Mesenchymal stem cell (in vitro differentiated cells and primary cell): ENCODE data around the gene MAPK4.
"Not testable (repeated sequence)": the region's sequence is repeated elsewhere in the genome, so short reads cannot be mapped to it uniquely, and the experiment has no call there.

Experiments used
- DNase-seq: peaks from one replicate; pipeline ENCODE4 v3.0.0-alpha.2; 2013
- H2AFZ ChIP-seq: one replicate; pipeline ENCODE4 v1.6.1; 2013; ENCODE audit warnings: low read depth, mild to moderate bottlenecking, control low read depth, inconsistent platforms, low read length, moderate library complexity
- H2AK5ac ChIP-seq: 2 replicates; pipeline ENCODE4 v1.6.1; 2013; ENCODE audit warnings: low read length, moderate library complexity, mild to moderate bottlenecking, inconsistent platforms; ENCODE audit not compliant: severe bottlenecking
- H2BK120ac ChIP-seq: one replicate; pipeline ENCODE4 v1.6.1; 2013; ENCODE audit warnings: low read depth, mild to moderate bottlenecking, inconsistent platforms, low read length, moderate library complexity
- H2BK12ac ChIP-seq, 2 experiments: one replicate each; pipeline ENCODE4 v1.6.1; 2013; ENCODE audit warnings: inconsistent platforms in 2 of 2, low read length in 2 of 2, mild to moderate bottlenecking in 2 of 2, moderate library complexity in 2 of 2, control low read depth in 1 of 2
- H2BK15ac ChIP-seq: one replicate; pipeline ENCODE4 v1.6.1; 2013; ENCODE audit warnings: mild to moderate bottlenecking, low read depth, inconsistent platforms; ENCODE audit not compliant: poor library complexity, severe bottlenecking
- H2BK5ac ChIP-seq: 2 replicates; pipeline ENCODE4 v1.6.1; 2013; ENCODE audit warnings: low read depth, mild to moderate bottlenecking, low read length, control low read depth, inconsistent platforms; ENCODE audit not compliant: poor library complexity, severe bottlenecking
- H3K14ac ChIP-seq, 2 experiments: one replicate each; pipeline ENCODE4 v1.6.1; 2013; ENCODE audit warnings: inconsistent platforms in 2 of 2, low read length in 2 of 2, control low read depth in 1 of 2, mild to moderate bottlenecking in 1 of 2, moderate library complexity in 1 of 2
- H3K18ac ChIP-seq, 2 experiments: one replicate each; pipeline ENCODE4 v1.6.1; 2013; ENCODE audit warnings: inconsistent platforms in 2 of 2, low read length in 2 of 2, control low read depth in 1 of 2, low read depth in 1 of 2, mild to moderate bottlenecking in 1 of 2
- H3K23ac ChIP-seq, 2 experiments: one replicate each; pipeline ENCODE4 v1.6.1; 2013; ENCODE audit warnings: inconsistent platforms in 2 of 2, low read length in 2 of 2, mild to moderate bottlenecking in 2 of 2, moderate library complexity in 2 of 2, control low read depth in 1 of 2
- H3K27ac ChIP-seq: 2 replicates; pipeline ENCODE4 v1.5.1; 2013; ENCODE audit warnings: mild to moderate bottlenecking, moderate library complexity, low read length, control low read depth, inconsistent platforms; ENCODE audit not compliant: poor library complexity, severe bottlenecking
- H3K27me3 ChIP-seq, 2 experiments: 2 replicates each; pipeline versions ENCODE4 v1.6.1 to v1.7.0; 2013; ENCODE audit warnings: low read length in 2 of 2, mild to moderate bottlenecking in 2 of 2, moderate library complexity in 2 of 2, control low read depth in 1 of 2, inconsistent platforms in 1 of 2; ENCODE audit not compliant: control insufficient read depth in 1 of 2, insufficient read depth in 1 of 2
- H3K36me3 ChIP-seq, 2 experiments: 2 replicates each; pipeline versions ENCODE4 v1.6.1 to v1.7.0; 2013; ENCODE audit warnings: low read length in 2 of 2, control low read depth in 1 of 2, inconsistent platforms in 1 of 2, low read depth in 1 of 2, mild to moderate bottlenecking in 1 of 2; ENCODE audit not compliant: insufficient read depth in 2 of 2, control insufficient read depth in 1 of 2
- H3K4ac ChIP-seq, 2 experiments: one replicate each; pipeline ENCODE4 v1.6.1; 2013; ENCODE audit warnings: inconsistent platforms in 2 of 2, low read length in 2 of 2, mild to moderate bottlenecking in 2 of 2, moderate library complexity in 2 of 2, control low read depth in 1 of 2, low read depth in 1 of 2
- H3K4me1 ChIP-seq: 2 replicates; pipeline ENCODE4 v1.6.1; 2013; ENCODE audit warnings: low read depth, low read length, control low read depth; ENCODE audit not compliant: control insufficient read depth, insufficient read depth
- H3K4me2 ChIP-seq: 2 replicates; pipeline ENCODE4 v1.6.1; 2013; ENCODE audit warnings: low read length, mild to moderate bottlenecking, inconsistent platforms; ENCODE audit not compliant: poor library complexity, severe bottlenecking
- H3K4me3 ChIP-seq, 2 experiments: 2 replicates each; pipeline versions ENCODE4 v1.5.1 to v1.7.0; 2013; ENCODE audit warnings: low read length in 2 of 2, mild to moderate bottlenecking in 2 of 2, control low read depth in 1 of 2, low read depth in 1 of 2; ENCODE audit not compliant: insufficient read depth in 1 of 2
- H3K79me1 ChIP-seq: replicated peaks from 2 replicates; pipeline ENCODE4 v1.6.1; 2013; ENCODE audit warnings: mild to moderate bottlenecking, control low read depth, low read length, inconsistent platforms; ENCODE audit not compliant: poor library complexity, severe bottlenecking
- H3K9ac ChIP-seq: 2 replicates; pipeline ENCODE4 v1.7.0; 2013; ENCODE audit warnings: mild to moderate bottlenecking, low read length, moderate library complexity
- H3K9me3 ChIP-seq: 2 replicates; pipeline ENCODE4 v1.7.0; 2013; ENCODE audit warnings: mild to moderate bottlenecking, low read length; ENCODE audit not compliant: control insufficient read depth
- H4K8ac ChIP-seq: one replicate; pipeline ENCODE4 v1.6.1; 2013; ENCODE audit warnings: inconsistent platforms, mild to moderate bottlenecking, low read length, moderate library complexity
- H4K91ac ChIP-seq: one replicate; pipeline ENCODE4 v1.6.1; 2013; ENCODE audit warnings: mild to moderate bottlenecking, low read length, inconsistent platforms
- WGBS: methylation state at CpG from one replicate; pipeline ENCODE4 v1.1.7; 2013; ENCODE audit warnings: mixed read lengths; 5-methylcytosine and 5-hydroxymethylcytosine counted together

The MAPK4 gene

DNA sequence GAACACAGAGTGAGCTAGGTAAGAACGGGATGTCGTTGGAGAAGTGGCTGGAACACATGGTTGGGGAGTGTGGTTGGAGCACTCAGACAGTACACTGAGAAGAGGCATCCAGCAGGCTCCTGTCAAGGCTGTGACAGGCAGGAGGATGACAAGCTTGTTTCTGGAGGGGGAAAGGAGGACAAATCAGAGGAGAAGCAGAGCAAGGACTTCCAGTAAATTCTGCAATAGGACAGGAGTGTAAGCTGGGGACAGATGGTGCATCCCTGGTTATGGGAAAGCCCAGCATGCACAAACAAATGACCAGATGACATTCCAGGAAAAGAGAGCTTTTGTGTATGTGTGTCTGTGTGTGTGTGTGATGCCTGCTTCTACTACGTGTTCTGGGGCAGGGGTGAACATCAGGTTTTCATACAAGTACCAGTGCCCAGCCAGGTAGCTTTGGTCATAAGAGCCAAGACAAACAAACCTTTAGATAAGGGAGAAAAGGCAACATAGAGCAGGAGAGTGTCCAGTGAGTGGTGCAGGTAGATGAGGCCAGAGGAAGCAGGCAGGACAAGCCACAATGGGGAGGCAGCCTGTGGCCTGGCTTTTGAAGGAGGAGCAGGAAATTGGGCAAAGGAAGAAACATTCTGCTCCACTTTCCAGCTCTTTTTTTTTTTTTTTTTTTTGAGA is 32.1 kb upstream of the MAPK4 start:
- H2BK120ac ChIP-seq = no peak overlapping the region
- H2BK12ac ChIP-seq = no peak overlapping the region
- DNase-seq = no peak
- no peak overlapping the region for H2BK15ac ChIP-seq
- 81% methylated on average over 3 of the region's 3 CpGs for WGBS
- no peak overlapping the region for H3K27ac ChIP-seq
- H3K36me3 ChIP-seq = no peaks in the 10 kb centered on the region
- no peak overlapping the region for H3K9ac ChIP-seq
- H3K4me2 ChIP-seq = no peak overlapping the region
- peaks cover 12% of the 10 kb centered on the region for H3K9me3 ChIP-seq
- H3K4me3 ChIP-seq = no peak overlapping the region
- H2AFZ ChIP-seq = no peak overlapping the region
- H2BK5ac ChIP-seq = no peak overlapping the region
- no peak overlapping the region for H4K8ac ChIP-seq
- H2AK5ac ChIP-seq = no peak overlapping the region
- no peaks in the 10 kb centered on the region for H3K27me3 ChIP-seq
- H3K4ac ChIP-seq = no peak overlapping the region
- H3K23ac ChIP-seq = no peak overlapping the region
- H3K14ac ChIP-seq = no peak overlapping the region
- no peaks in the 10 kb centered on the region for H3K4me1 ChIP-seq
- no peak overlapping the region for H4K91ac ChIP-seq
- H3K79me1 ChIP-seq = no peaks in the 10 kb centered on the region
- H3K18ac ChIP-seq = no peak overlapping the region

DNA sequence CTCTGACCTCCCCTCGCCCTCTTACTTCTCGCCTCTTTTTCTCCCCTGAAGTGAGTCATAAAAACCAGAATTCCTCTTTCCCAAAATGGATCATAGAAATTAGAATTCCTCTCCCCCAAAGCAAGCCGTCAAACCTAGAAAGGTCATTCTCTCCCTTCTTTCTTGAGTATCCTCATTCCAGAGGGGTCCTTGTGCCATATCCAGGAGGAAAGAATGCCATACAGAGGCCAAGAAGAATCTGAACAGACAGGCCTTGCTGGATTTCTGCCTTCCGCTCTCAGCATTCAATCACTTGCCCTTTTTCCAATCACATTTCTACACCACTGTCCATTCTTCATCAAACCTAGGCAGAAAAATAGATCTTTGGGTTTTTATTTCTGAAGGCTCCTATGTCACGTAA is 31.1 kb upstream of the MAPK4 start:
- no peak overlapping the region for H3K14ac ChIP-seq
- no peak overlapping the region for H2BK12ac ChIP-seq
- H2AFZ ChIP-seq = no peak overlapping the region
- no peak overlapping the region for H3K18ac ChIP-seq
- no peak overlapping the region for H2BK5ac ChIP-seq
- no peak overlapping the region for H2BK120ac ChIP-seq
- H3K9ac ChIP-seq = no peak overlapping the region
- no peak overlapping the region for H3K27ac ChIP-seq
- H3K27me3 ChIP-seq = no peaks in the 10 kb centered on the region
- H3K79me1 ChIP-seq = no peaks in the 10 kb centered on the region
- H3K23ac ChIP-seq = no peak overlapping the region
- no peak overlapping the region for H4K91ac ChIP-seq
- H4K8ac ChIP-seq = no peak overlapping the region
- no peaks in the 10 kb centered on the region for H3K36me3 ChIP-seq
- H3K4ac ChIP-seq = no peak overlapping the region
- H2BK15ac ChIP-seq = no peak overlapping the region
- WGBS = 76% methylated on average over 4 of the region's 5 CpGs
- H3K4me1 ChIP-seq = no peaks in the 10 kb centered on the region
- no peak overlapping the region for H3K4me2 ChIP-seq
- H2AK5ac ChIP-seq = no peak overlapping the region
- H3K9me3 ChIP-seq = peaks cover 23% of the 10 kb centered on the region
- H3K4me3 ChIP-seq = no peak overlapping the region
- DNase-seq = no peak

DNA sequence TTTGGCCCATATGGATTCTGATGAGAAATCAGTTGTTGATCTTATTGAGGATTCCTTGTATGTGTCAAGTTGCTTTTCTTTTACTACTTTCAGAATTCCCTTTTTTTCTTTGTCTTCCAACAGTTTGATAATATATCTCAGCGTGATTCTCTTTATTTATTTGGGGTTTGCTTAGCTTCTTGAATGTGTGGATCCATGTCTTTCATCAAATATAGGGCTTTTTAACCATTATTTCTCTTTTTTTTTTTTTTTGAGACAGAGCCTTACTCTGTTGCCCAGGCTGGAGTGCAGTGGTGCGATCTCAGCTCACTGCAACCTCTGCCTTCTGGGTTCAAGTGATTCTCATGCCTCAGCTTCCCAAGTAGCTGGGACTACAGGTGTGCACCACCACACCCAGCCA is 26.1 kb upstream of the MAPK4 start:
- 38% methylated on average over 1 of the region's 2 CpGs for WGBS
- H3K18ac ChIP-seq = not testable (repeated sequence)

DNA sequence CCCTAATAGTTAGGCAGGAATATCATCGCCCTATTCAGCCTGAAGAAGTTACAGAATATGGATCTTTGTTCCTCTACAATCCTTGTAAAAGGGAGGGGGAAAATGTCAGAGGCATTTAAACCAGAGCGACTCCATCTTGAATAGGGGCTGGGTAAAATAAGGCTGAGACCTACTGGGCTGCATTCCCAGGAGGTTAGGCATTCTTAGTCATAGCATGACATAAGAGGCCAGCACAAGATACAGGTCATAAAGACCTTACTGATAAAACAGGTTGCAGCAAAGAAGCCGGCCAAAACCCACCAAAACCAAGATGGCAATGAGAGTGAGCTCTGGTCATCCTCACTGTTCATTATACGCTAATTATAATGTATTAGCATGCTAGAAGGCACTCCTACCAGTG is 15.4 kb upstream of the MAPK4 start:
- 74% methylated on average over 3 of the region's 4 CpGs for WGBS
- not testable (repeated sequence) for H2AFZ ChIP-seq, H2BK120ac ChIP-seq, H3K36me3 ChIP-seq, H2BK12ac ChIP-seq, H2BK15ac ChIP-seq, H3K27me3 ChIP-seq, H3K9ac ChIP-seq, H3K4me3 ChIP-seq, H4K91ac ChIP-seq, H3K14ac ChIP-seq, H3K23ac ChIP-seq, H2AK5ac ChIP-seq, H3K9me3 ChIP-seq, H4K8ac ChIP-seq, H2BK5ac ChIP-seq, H3K27ac ChIP-seq, DNase-seq, H3K4me1 ChIP-seq, H3K4me2 ChIP-seq, H3K4ac ChIP-seq, H3K79me1 ChIP-seq, H3K18ac ChIP-seq

More for the DNA sequence above, 26.1 kb upstream of the MAPK4 start:
- not testable (repeated sequence) for H3K79me1 ChIP-seq, H3K27ac ChIP-seq, H3K14ac ChIP-seq, H2BK12ac ChIP-seq, H3K4me2 ChIP-seq, H2BK15ac ChIP-seq, DNase-seq, H3K4ac ChIP-seq, H3K23ac ChIP-seq, H3K36me3 ChIP-seq, H2AFZ ChIP-seq, H3K9ac ChIP-seq, H3K4me3 ChIP-seq, H2AK5ac ChIP-seq, H4K91ac ChIP-seq, H3K27me3 ChIP-seq, H3K4me1 ChIP-seq, H4K8ac ChIP-seq, H2BK5ac ChIP-seq, H2BK120ac ChIP-seq
- H3K9me3 ChIP-seq = peaks cover 33% of the 10 kb centered on the region
